ENCODE measurements around the gene CHCHD6.

CHCHD6 gene

DNA sequence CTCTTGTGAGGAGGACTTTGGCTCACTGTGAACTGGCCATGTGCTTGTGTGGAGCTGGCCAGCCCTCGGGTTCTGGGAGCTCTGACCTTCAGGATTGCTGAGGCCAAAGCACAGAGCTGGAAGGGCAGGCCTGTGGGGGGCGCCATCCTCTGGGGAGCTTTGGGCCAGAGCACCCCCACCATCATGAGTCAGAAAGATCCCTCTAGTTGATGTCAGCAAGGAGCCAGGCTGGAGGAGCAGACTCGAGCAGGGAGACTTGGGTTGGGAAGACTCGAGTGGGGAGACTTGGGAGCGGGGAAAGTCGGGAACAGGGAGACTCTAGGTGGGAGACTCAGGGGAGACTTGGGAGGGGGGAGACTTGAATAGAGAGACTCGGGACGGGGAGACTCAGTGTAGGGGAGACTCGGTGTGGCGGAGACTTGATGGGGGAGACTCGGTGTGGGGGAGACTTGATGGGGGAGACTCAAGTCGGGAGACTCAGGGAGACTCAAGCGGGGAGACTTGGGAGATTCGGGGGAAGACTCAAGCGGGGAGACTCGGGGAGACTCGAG is 241.2 kb downstream of the CHCHD6 start:
- no peak overlapping the region for H3K4me3 ChIP-seq (ENCODE audit: low read length)
- no peak for DNase-seq (ENCODE audit: low read depth)
- TF ChIP-seq, protein P1, sequence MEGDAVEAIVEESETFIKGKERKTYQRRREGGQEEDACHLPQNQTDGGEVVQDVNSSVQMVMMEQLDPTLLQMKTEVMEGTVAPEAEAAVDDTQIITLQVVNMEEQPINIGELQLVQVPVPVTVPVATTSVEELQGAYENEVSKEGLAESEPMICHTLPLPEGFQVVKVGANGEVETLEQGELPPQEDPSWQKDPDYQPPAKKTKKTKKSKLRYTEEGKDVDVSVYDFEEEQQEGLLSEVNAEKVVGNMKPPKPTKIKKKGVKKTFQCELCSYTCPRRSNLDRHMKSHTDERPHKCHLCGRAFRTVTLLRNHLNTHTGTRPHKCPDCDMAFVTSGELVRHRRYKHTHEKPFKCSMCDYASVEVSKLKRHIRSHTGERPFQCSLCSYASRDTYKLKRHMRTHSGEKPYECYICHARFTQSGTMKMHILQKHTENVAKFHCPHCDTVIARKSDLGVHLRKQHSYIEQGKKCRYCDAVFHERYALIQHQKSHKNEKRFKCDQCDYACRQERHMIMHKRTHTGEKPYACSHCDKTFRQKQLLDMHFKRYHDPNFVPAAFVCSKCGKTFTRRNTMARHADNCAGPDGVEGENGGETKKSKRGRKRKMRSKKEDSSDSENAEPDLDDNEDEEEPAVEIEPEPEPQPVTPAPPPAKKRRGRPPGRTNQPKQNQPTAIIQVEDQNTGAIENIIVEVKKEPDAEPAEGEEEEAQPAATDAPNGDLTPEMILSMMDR (conservative IDR thresholded peaks at IDR 0.05; ENCODE audit: low read length) = no peak

DNA sequence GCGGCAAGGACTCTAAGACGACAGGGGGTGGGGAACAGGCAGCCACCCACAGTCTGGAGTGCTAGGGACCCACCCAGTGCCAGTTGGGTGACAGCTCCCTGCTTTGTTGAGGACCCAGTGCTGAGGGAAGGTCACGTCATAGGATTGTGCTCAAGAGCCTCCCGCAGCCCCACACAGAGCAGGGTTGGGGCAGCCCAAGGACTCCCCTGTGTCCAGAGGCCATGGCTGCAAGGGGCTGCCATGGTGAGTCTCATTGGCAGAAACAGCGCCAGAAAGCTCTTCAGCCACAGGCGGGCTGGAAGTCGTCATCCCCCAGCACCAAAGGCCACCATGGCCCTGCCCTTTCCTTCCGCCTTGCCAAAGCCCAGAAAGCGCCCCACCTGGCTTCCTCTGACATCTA is 241.9 kb downstream of the CHCHD6 start:
- TF ChIP-seq, protein P1 (conservative IDR thresholded peaks at IDR 0.05; ENCODE audit: low read length) = no peak
- DNase-seq (ENCODE audit: low read depth) = no peak
- H3K4me3 ChIP-seq (ENCODE audit: low read length) = no peak overlapping the region

DNA sequence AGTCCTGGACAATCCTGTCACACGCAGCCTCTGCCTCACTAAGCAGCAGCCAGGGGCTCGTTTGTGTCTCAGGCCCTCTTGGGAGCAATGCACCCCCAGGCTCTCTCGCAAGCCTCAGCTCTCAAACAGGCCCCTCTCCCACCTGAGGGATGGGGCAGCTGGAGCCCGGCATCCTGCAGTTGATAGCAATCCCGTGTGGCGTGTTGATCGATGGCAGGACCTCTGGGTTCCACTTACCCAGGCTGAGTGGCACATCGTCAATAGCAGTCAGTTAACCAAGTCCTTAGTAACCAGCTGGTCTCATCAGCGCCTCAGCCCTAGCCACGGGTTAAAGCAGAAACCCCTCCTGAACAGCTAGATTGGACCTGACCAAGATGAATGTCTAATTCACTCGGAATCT is 242.4 kb downstream of the CHCHD6 start:
- no peak overlapping the region for H3K4me3 ChIP-seq (ENCODE audit: low read length)
- TF ChIP-seq, protein P1 (conservative IDR thresholded peaks at IDR 0.05; ENCODE audit: low read length) = no peak
- DNase-seq (ENCODE audit: low read depth) = no peak

DNA sequence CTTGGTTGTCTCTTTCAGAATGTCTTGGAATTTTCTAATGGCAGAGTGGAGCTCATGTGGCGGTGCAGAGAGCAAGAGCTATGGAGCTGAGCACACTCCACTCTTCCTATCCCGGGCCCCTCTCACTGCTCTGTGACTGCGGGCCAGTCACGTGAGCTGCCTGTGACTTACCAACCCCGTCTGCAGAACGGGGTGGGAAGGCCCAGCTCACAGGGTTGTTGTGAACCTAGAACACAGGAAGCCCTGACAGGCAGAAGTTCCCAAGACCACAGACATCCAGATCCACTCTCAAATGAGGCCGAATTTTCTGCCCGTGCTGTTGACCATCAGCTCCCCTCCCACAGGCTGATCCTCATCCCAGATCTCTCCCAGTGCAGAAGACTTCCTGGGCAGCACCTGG is 243.4 kb downstream of the CHCHD6 start:
- TF ChIP-seq, protein P1 (conservative IDR thresholded peaks at IDR 0.05; ENCODE audit: low read length) = no peak
- no peak overlapping the region for H3K4me3 ChIP-seq (ENCODE audit: low read length)
- no peak for DNase-seq (ENCODE audit: low read depth)

DNA sequence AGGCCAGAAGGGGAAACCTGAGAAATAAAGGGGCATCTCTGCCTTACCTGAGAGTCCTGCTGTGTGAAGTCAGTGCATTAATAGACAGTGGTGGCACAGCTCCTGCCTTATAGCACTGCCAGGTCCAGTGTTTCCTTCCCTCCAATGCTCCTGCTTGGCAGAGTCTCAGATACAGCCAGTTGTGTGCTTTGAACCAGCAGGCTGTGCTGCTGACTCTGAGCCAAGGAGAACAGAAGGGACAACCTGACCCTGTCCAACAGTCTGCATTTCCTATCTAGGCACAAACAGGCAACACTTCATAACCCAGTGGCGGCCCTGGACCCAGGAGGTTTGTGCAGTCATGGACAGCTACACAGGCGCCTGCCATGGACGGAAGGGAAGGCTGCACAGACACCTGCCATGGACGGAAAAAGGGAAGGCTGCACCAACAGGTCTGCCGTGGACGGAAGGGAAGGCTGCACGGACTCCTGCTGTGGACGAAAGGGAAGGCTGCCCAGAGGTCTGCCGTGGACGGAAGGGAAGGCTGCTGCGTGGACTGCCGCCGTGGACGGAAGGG is 245.0 kb downstream of the CHCHD6 start:
- no peak overlapping the region for H3K4me3 ChIP-seq (ENCODE audit: low read length)
- TF ChIP-seq, protein P1 (conservative IDR thresholded peaks at IDR 0.05; ENCODE audit: low read length) = no peak
- DNase-seq (ENCODE audit: low read depth) = no peak

DNA sequence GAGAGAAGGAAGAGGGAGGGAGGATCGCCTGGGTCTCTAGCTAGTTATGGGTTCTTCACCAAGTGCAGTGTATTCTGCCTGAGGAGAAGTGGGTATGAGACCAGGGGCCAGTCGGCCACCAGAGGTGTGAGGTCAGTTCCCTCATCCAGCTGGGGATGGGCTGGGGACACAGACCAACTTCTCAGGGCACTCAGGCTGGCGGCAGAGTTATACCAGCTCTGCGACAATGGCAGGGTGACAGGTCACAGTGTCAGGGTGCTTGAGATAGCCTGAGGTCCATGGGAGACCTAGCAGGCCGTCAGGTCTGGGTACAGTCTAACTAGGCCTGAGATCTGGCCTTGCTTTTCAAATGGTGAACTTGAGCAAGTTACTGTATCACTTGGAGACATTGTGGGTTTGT is 247.5 kb downstream of the CHCHD6 start:
- no peak for DNase-seq (ENCODE audit: low read depth)
- no peak overlapping the region for H3K4me3 ChIP-seq (ENCODE audit: low read length)
- TF ChIP-seq, protein P1 (conservative IDR thresholded peaks at IDR 0.05; ENCODE audit: low read length) = no peak

DNA sequence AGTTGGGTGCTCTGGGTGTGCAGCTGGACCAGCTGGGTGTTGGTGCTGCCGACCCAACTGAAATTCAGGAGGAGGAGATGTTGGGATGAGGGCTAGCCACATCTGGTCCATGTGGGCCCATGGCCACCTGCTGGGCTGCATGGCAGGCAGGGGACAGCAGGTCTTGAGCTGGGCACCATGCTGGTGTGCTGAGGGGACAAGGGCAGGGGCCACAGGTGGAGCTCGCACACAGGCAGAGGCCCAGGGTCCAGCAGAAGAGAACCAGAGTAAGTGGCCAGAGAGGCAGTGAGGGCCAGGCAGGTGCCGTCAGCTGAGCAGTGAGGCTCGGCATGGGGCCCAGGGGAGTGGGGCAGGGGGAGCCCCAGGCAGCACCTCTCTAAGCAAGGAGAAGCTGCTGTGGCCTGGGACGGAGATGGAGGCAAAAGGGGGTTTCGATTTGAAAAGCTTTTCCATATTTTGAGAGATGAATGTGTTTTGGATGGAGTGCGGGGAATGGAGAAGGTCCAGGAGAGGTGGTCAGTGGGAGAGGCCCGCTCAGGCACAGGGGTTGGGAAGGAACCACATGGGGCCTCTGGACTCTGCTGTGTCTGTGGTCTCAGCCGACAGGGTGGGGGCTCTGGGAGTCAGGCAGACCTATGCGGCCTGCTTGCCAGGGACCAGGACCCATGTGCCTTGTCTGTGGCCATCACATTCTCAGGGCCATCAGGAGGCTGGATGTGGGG is 248.4 kb downstream of the CHCHD6 start:
- no peak for DNase-seq (ENCODE audit: low read depth)
- TF ChIP-seq, protein P1 (conservative IDR thresholded peaks at IDR 0.05; ENCODE audit: low read length) = no peak
- H3K4me3 ChIP-seq (ENCODE audit: low read length) = no peak overlapping the region
